ENCODE results near the gene RASA2. TPM values are rescaled to one million over a fixed set of nuclear protein-coding genes. Genes with fewer than 3 reads are reported as not detected.
A peak's percentile ranks its signal among the peaks of the same experiment; 100 is the strongest.

RASA2 gene
- total and polyA plus RNA-seq, 10 of the 15 experiments (the other 5 are each of a cell fraction or from before 2014, with no cell fraction given) = 1.9 to 9.4 (median 7.2) TPM

GRCh38 chr3:141441381-141442364 is 45.2 kb upstream of the RASA2 start (continued):
- TF ChIP-seq WRNIP1 (IDR thresholded peaks at IDR 0.05; ENCODE audit: borderline replicate concordance, low read depth, low read length) (no peak), BMI1 (IDR thresholded peaks at IDR 0.05; ENCODE audit: borderline replicate concordance) (no peak), MEF2A (IDR thresholded peaks at IDR 0.05; ENCODE audit: insufficient read depth, low read depth, low read length) (0 out of 2 replicates have a peak, but pooled peaks have one; percentile 41), CHD2 (IDR thresholded peaks at IDR 0.05; ENCODE audit: borderline replicate concordance, low read depth, low read length) (no peak), HSF1 (IDR thresholded peaks at IDR 0.05; ENCODE audit: low read depth, low read length) (no peak), JUNB (IDR thresholded peaks at IDR 0.05) (peak; percentile 85), IKZF1 (conservative IDR thresholded peaks at IDR 0.05) (no peak; the same call in 1 of the 2 replicates), USF2 (IDR thresholded peaks at IDR 0.05; ENCODE audit: borderline replicate concordance, low read depth, low read length) (no peak), ZBTB40 (IDR thresholded peaks at IDR 0.05; ENCODE audit: borderline replicate concordance) (no peak), RAD21 (IDR thresholded peaks at IDR 0.05; ENCODE audit: insufficient read depth, low read depth, low read length) (peak; percentile 86), ZNF24 (IDR thresholded peaks at IDR 0.05) (no peak), ETV6 (conservative IDR thresholded peaks at IDR 0.05 in 1 of 2, IDR thresholded peaks at IDR 0.05 in 1 of 2; ENCODE audit: borderline replicate concordance in 1 of 2, low read depth in 1 of 2) (peak in 1 of 2 experiments; percentile 41; a peak in 1 of 4 replicates), PAX5 (IDR thresholded peaks at IDR 0.05; ENCODE audit: borderline replicate concordance, low read depth, low read length) (0 out of 2 replicates have a peak, but pooled peaks have one; percentile 7), IKZF2 (IDR thresholded peaks at IDR 0.05) (peak; percentile 50; a peak in 1 of 4 replicates), E4F1 (IDR thresholded peaks at IDR 0.05; ENCODE audit: borderline replicate concordance, partially characterized antibody) (no peak), ZSCAN29 (IDR thresholded peaks at IDR 0.05) (no peak)

All from GM12878 (cell line).